ENCODE data around the gene DPF3.
"Not testable (repeated sequence)": the region's sequence is repeated elsewhere in the genome, so short reads cannot be mapped to it uniquely, and the experiment has no call there.

The DPF3 gene

DNA sequence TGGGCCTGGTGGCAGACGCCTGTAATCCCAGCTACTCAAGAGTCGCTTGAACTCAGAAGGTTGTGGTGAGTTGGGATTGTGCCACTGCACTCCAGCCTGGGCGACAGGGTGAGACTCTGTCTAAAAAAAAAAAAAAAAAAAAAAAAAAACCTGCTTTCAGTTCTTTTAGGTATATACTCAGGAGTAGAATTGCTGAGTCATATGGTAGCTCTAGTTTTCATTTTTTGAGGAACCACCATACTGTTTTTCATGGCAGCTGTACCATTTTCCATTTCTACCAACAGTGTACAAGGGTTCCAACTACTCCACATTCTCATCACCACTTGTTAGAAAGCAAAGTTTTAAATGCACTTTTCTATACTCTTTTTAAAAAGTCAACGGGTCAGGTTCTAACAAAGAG lies 119.8 kb downstream of the DPF3 start:
- DNase-seq (ENCODE audit: low spot score) = no peak

DNA sequence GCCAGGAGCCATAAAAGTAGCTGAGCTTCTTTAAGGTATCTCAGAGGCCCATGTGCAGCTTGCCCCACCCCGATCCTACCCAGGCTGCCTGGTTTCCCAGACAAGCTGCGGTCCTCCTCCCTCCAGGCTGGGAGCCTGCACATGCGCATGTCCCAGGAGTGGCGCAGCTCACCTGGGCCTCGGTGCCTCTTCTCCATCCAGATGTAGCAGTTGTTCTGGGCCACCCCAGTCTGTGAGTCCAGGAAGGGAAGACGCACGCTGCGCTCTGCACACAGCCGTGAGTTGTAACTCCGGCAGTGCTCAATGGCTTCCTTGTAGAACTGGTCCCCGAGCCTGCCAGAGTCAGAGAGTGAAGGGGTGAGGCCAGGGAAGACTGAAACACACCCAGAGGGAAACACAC lies 122.3 kb downstream of the DPF3 start:
- no peak for DNase-seq (ENCODE audit: low spot score)

DNA sequence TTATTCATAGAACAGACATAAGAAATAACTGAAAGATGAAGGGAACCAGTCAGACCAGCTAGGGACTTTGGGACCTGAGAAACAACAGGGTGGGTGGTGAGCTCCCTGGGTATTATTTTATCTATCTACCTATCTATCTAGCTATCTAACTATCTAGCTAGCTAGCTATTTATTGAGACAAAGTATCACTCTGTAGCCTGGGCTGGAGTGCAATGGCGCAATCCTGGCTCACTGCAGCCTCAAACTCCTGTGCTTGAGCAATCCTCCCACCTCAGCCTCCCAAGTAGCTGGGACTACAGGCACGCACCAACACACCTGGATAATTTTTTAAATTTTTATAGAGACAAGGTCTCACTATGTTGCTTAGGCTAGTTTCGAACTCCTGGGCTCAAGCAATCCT lies 127.6 kb downstream of the DPF3 start:
- no peak for DNase-seq (ENCODE audit: low spot score)

DNA sequence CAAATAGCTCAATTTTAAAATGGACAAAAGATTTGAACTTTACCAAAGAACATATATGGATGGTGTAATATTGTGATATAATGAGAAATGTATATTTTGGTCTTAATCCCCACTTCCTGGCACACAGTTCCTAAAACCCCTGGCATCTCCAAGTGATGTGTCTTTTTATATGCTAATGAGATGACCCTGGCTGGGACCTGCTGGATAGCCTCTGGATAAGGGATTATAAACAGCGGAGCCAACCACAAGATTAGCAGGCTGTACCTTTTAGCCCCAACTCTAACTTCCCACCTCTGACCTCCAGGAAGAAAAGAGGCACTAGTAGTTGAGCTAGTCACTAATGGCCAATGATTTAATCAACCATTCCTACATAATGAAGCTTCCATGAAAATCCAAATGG lies 130.0 kb downstream of the DPF3 start:
- no peak for DNase-seq (ENCODE audit: low spot score)

DNA sequence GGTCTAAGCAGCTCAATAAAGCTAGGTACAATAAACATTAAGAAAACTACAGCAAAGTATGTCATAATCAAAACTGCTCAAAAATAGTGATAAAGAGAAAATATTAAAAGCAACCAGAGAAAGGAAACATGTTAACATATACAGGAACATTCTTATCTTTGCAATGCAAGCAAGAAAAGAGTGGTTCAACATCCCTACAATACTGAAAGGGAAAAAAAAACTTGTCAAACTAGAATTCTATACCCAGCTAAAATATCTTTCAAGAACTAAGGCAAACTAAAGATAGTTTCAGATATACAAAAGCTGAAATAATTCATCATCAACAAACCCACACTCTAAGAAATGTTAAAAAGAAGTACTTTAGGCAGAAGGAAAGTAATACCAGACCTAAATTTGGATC lies 134.2 kb downstream of the DPF3 start:
- no peak for DNase-seq (ENCODE audit: low spot score)

DNA sequence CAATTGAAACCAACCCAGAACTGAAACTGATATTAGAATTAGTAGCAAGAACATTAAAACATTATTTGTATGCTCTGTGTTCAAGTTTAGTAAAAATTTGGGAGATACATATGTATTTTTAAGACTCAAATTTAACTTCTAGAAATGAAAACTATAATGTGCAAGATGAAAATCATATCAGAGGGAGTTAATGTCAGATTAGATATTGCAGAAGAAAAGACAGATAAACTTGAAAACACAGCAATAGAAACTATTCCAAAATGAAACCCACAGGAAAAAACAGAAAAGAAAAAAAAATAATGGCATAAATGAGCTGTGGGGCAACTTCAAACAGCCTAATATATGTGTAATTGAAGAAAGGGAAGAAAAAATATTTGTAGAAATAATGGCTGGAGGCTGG lies 134.9 kb downstream of the DPF3 start:
- DNase-seq (ENCODE audit: low spot score) = no peak

DNA sequence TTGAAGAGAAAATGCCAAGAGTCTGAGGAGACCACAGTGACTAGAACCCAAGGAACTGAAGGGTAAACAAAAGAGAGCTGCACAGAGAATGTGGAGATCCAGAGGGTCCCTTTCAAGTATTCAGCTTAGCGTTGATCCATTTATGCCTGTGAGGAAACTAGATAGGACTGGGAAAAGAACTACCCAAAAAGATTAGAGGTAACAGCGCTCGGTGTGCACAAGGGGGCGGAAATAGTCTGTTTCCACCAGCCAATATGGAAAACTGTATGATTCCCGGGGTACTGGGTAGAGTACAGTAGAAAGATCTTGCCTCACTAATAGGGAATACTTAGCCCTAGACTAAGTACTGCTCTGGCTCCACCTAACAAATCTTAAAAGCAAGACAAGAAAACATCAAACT lies 135.5 kb downstream of the DPF3 start:
- DNase-seq (ENCODE audit: low spot score) = no peak

DNA sequence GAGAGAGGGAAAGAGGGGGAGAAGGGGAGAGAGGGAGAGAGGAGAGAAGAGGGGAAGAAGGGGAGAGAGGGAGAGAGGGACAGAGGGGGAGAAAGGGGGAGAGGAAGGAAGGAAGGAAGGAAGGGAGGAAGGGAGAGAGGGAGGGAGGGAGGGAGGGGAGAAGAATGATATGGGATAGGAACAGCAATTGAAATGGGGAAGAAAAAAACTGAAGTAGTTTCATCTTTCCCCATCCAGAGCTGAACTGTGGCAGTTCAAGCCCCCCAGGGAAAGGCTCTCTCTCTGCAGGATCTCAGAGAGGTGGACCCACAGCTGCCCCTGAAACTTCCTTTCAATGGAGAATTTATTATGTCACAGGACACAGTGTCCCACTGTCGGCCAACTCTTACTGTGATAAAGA lies 136.9 kb downstream of the DPF3 start:
- DNase-seq (ENCODE audit: low spot score) = no peak

DNA sequence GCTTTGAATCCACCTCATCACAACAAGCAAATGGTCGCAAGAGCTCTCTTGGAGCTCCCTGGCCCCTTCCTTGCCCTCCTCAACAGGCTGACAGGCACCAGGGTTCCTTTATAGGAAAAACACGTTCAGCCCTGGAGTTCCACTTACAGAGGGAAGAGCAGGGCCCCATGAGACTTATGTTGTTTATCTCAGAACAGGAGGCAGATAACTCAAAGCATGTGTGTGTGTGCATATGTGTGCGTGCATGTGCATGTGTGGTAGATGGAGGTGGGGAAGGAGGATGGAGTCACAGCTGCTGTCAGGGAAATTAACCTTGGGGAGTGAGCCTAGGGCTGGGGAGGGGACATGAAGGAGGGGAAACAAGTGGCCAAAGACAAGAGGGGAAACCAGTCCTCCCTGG lies 138.1 kb downstream of the DPF3 start:
- no peak for DNase-seq (ENCODE audit: low spot score)

DNA sequence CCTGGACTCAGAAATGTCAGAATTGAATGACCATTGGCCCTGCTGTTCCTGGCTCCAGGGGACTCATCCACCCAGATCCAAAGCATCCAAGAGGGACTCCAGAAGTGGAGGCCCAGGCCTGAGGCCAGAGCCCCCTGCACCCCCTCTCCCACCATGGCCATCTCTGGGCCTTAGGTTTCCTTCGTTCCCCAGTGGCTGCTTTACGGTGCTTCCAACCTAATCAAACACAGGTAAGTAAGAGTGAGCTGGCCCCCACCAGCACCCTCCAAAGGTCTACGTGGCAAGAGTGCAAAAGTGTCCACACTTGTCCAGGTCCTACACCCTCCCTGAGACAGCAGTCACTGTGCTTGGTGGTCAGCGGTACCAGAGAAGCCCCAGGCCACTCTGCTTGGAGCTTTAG lies 139.0 kb downstream of the DPF3 start:
- DNase-seq (ENCODE audit: low spot score) = no peak

DNA sequence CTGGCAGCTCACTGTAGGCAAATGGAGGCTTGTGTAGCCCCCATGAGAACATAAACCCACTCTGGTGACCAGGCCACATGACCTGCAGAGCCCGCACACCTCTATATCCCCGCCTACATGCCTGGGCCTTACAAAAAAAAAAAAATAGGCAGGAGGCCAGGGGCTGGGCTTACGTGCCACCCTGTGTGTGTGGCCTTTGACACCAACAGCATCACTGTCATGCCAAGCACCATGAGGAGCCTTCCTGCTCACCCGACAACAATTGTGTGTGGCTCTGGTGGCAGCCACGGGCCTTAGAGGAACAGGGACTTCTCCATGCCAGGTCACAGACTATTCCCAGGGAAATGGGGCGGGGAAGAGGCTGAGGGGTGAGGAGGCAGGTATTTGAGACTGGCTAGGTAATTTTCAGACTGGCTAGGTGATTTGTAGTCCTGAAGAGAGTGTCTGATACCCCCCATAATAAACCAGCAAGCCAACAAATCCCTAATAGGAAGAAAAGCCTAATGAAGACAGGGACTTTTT lies 140.0 kb downstream of the DPF3 start:
- no peak for DNase-seq (ENCODE audit: low spot score)

DNA sequence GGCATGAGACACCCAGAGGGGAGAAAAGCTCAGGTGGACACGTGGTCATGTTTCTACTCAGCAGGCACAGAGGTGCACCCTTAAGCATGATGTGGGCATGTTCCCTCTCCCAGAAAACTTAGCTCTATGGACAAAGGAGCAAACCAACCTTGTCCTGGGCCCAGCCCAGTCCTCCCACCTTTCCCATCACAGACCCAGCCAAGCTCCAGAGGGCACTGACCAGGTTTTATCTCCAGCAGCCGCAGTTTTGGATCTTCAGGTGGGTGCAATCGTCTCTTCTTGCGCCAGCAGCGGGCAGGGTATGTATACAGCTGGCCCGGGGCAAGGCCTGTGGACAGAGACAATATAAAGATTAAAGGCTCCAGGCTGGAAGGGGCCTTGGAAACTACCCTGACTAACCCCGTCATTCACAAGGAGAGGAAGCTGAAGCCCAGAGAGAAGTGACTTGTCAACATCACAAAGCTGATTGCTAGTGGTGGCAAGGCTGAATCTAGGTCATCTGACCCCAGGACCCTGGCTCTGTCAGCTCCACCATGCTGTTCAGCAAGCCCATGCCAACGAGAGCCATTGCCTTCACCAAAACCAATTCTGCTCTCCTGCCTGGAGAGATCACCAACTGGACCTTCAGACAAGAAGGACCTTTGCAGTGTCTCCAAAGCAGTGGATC lies 140.7 kb downstream of the DPF3 start:
- DNase-seq (ENCODE audit: low spot score) = no peak

DNA sequence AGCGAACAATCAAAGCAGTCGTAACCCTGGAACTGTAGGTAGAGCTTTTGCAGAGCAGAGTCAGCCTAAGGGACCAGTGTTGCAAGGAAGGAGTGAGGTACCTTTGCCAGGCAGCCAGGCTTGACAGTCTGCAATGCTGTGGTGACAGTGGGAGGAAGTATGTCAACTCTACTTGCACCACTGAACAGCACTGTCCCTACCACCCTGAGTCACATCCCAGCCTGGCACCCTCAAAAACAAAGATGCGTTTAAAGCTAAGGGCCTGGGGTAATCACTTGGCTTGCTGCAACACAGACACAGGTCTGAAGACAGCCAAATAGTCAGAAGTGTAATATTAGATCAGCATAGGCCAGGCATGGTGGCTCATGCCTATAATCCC lies 141.9 kb downstream of the DPF3 start:
- DNase-seq (ENCODE audit: low spot score) = no peak

DNA sequence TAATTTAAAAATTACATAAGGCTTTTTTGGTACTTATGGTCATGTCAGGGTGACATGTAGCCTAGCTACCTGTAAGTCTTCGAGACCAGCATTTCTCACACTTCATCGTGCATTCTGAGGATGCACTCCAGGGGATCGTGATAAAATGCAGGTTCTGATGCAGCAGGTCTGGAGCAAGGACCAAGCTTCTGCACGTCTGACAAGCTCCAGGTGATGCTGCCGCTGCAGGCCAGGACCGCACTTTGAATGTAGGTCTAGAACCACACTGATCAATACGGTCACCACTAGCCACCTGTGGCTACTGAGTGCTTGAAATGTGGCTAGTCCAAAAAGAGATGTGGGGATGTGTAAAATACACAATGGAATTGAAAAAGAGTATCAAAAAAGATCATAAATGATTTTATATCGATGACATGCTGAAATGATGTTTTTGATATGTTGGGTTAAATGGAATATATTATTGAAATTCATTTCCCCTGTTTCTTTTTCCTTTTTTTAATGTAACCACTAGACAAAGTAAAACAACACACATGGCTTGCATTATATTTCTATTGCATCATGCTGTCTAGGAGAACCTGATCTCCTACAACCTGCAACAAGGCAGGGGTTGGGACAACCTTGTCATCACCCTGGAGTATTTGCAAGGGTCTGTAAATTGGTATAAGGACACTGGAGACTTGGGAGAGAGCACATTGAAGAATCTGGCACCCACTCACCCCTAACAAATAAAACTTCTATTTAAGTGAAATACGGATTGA lies 142.4 kb downstream of the DPF3 start:
- no peak for DNase-seq (ENCODE audit: low spot score)

DNA sequence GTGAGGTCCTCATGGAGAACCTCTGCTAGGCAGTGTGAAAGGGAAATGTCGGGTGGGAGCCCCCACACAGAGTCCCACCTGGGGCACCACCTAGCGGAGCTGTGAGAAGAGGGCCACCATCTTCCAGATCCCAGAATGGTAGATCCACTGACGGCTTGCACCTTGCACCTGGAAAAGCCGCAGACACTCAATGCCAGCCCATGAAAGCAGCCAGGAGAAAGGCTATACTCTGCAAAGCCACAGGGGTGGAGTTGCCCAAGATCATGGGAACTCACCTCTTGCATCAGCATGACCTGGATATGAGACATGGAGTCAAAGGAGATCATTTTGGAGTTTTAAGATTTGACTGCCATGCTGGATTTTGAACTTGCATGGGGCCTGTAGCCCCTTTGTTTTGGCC lies 145.0 kb downstream of the DPF3 start:
- not testable (repeated sequence) for DNase-seq (ENCODE audit: low spot score)

DNA sequence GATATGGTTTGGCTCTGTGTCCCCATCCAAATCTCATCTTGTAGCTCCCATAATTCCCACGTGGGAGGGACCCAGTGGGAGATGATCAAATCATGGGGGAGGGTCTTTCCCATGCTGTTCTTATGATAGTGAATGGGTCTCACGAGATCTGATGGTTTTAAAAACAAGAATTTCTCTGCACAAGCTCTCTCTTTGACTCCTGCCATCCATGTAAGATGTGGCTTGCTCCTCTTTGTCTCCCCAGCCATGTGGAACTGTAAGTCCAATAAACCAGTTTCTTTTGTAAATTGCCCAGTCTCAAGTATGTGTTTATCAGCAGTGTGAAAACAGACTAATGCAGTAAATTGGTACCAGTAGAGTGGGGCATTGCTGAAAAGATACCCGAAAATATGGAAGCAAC lies 146.2 kb downstream of the DPF3 start:
- DNase-seq (ENCODE audit: low spot score) = no peak

DNA sequence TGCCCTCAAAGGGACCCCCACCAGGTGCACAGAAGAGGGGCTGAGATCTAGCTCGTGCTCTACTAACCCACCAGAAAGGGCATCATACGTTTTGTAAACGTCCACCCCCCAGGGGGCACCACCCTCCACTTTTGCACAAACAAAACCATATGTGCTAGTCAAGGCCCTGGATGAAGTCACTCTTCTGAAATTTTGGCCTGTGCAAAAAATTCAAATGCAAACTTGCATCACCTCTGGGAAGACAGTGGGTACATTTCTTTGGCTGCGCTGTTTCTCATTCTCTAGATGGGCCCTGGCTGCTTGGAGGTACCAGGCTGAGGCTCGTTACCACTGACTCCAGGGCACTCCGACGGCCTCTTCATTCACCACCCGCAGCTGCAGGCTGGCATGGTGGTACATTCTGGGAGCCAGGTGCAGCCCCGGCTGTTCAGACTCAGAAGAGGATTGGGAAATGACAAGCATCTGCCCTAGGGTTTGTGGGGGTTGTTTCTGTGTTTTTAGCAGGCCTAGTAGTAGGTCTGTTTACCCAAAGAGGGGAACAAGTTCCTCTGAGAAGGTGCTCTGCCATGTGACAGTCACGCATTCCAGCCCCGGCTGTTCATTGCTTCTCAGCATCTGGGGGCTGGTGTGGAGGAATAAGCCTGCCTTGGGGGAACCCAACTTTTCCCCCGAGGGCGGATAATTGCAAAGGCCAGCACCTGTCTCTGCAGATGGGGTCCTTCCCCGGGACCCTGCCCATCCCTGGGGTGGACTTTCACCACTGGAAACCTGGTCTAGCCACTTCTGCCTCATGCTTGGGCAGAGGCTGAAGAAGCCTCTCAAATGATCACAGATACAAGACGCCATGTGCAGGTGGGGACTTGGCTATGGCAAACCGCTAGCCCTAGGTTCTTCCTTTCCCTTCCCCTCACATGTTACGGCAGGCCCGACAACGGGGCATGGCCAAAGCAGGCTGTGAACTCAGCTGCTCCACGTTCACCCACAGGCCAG lies 147.6 kb downstream of the DPF3 start:
- DNase-seq (ENCODE audit: low spot score) = no peak

DNA sequence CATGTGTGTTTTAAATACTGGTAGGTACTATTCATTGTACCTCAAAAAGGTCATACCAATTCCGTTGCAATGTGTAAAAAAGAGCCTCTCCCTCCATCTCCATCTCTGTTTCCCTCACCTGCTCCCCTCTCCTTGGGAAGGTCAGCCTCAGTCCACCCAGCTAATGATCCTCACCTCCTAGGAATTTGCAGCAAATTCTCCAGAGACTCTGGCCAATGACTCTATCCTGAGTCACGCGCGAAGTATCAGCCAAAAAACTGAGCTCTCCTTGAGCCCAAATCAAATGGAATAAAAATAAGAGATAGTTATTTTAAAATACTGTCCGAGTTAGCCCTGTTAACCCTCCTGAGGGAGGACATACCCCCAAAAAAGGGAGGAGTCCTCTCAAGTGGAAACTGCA lies 148.4 kb downstream of the DPF3 start:
- DNase-seq (ENCODE audit: low spot score) = no peak

DNA sequence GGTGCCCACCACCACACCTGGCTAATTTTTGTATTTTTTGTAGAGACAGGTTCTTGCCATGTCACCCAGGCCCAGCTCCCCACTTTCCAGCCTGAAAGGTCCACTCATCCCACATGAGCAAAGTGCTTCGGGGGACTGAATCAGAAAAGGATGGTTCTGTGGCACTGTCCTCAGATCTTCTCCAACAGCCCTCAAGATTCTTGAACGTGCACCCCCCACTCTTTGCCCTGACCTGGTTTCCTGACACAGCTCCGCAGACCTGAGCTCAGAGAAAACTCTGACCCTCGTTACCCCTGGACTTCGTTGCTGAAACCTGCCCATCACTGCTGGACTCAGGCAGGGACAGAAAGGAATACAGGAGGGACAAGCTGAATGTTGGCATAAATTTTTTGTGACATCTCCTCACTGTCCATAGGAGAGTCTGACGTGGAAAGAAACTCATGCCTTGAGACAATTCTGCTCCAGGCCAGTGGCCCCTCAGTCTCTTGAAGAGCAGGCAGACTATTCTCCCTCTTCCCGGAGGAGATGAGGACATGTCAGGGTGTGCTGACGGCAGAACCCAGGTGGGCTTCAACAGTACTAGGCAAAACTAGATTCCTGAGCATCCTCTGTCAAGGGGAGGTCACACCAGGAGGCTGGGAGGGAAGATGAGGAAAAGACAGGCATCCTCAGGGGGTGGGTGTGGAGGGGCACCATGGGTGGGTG lies 149.3 kb downstream of the DPF3 start:
- no peak for DNase-seq (ENCODE audit: low spot score)

DNA sequence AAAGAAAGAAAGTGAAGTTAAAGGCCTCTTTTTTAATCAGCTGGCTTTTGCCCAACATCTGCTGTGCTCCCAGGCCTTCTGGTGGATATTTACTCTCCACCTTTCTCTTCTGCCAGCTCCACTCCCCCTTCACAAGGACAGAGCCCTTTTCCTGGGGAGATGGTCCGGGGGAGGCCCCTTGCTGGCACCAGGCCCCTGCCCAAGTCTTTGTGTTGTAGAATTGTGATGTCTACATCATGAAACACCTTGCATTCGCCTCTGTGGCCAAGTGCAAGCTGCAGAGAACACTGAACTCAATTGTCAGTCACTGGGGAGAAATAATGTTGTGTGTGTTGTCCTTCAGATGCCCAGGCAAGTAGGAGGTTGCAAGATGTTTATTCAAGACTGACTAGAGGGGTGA lies 150.3 kb downstream of the DPF3 start:
- no peak for DNase-seq (ENCODE audit: low spot score)

DNA sequence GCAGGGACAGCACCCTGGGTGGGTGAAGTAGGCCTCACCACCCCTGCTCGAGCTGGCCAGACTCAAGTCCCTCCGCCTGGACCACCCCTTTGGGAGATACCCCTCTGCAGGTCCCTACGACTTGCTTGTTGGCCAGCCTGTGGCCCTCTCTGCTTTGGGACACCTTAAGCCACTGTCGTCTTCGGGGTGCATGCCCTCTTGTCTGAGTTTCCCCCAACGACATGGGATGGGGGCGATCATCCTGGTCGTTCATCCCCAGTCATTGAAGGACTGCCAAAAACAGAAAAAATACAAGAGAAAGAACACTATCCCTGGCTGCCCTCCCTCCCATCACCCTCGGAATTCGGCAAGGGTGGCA lies 151.1 kb downstream of the DPF3 start:
- no peak for DNase-seq (ENCODE audit: low spot score)

All from NAMALWA (cell line).